Loucy (cell line): ENCODE measurements around the gene SOX13.
A peak's percentile ranks its signal among the peaks of the same experiment; 100 is the strongest.

Experiments used
- H2AFZ ChIP-seq: fragments of 200-600 bp; sonication (generic); 2 replicates; pipeline ENCODE4 v1.6.0; 2016; ENCODE audit warnings: antibody characterized with exemption, mild to moderate bottlenecking, low read length, moderate library complexity
- H3F3A ChIP-seq: fragments of 200-600 bp; 2 replicates; pipeline ENCODE4 v1.6.0; 2016; ENCODE audit warnings: antibody characterized with exemption, low read depth, mild to moderate bottlenecking
- H3K27me3 ChIP-seq: fragments of 200-600 bp; sonication (generic); 2 replicates; pipeline ENCODE4 v1.6.1; 2014; ENCODE audit warnings: low read length, mild to moderate bottlenecking; ENCODE audit not compliant: insufficient read depth, poor library complexity, severe bottlenecking
- H3K36me3 ChIP-seq: fragments of 200-600 bp; sonication (generic); 2 replicates; pipeline ENCODE4 v1.6.1; 2016; ENCODE audit warnings: low read length; ENCODE audit not compliant: insufficient read depth
- H3K4me1 ChIP-seq: fragments of 200-600 bp; sonication (generic); 2 replicates; pipeline ENCODE4 v1.5.1; 2014; ENCODE audit warnings: low read length, mild to moderate bottlenecking; ENCODE audit not compliant: insufficient read depth, poor library complexity, severe bottlenecking
- H3K4me2 ChIP-seq: fragments of 200-600 bp; sonication (generic); 2 replicates; pipeline ENCODE4 v1.6.0; 2014; ENCODE audit warnings: antibody characterized with exemption, low read length, low read depth, mild to moderate bottlenecking; ENCODE audit not compliant: poor library complexity, severe bottlenecking
- H3K4me3 ChIP-seq: fragments of 200-600 bp; sonication (generic); 2 replicates; pipeline ENCODE4 v1.5.1; 2014; ENCODE audit warnings: low read length, mild to moderate bottlenecking, mixed read lengths; ENCODE audit not compliant: poor library complexity, severe bottlenecking
- H3K79me2 ChIP-seq: fragments of 200-600 bp; sonication (generic); 2 replicates; pipeline ENCODE4 v1.6.1; 2014; ENCODE audit warnings: low read length; ENCODE audit not compliant: insufficient read depth
- H3K9ac ChIP-seq: fragments of 200-600 bp; sonication (generic); 2 replicates; pipeline ENCODE4 v1.6.0; 2014; ENCODE audit warnings: mild to moderate bottlenecking, low read depth, low read length, moderate library complexity; ENCODE audit not compliant: poor library complexity, severe bottlenecking
- H3K9me2 ChIP-seq: fragments of 200-600 bp; sonication (generic); replicated peaks from 2 replicates; pipeline ENCODE4 v1.6.1; 2016; ENCODE audit warnings: low read depth, low read length, mixed read lengths
- H3K9me3 ChIP-seq: fragments of 200-600 bp; sonication (generic); 2 replicates; pipeline ENCODE4 v1.6.1; 2014; ENCODE audit warnings: mild to moderate bottlenecking, antibody characterized with exemption, low read length, low read depth; ENCODE audit not compliant: insufficient read depth
- H4K20me1 ChIP-seq: fragments of 200-600 bp; sonication (generic); 2 replicates; pipeline ENCODE4 v1.6.0; 2014; ENCODE audit warnings: antibody characterized with exemption, low read length, mild to moderate bottlenecking; ENCODE audit not compliant: insufficient read depth, poor library complexity, severe bottlenecking
- CTCF ChIP-seq: fragments of 200-600 bp; sonication (generic); conservative IDR thresholded peaks from 2 replicates; pipeline ENCODE4 v1.5.1; 2014; ENCODE audit warnings: mild to moderate bottlenecking, antibody characterized with exemption, low read length
- EZH2phosphoT487 ChIP-seq: fragments of 200-600 bp; IDR thresholded peaks from 2 replicates; pipeline ENCODE4 v1.6.1; 2018; ENCODE audit warnings: antibody characterized with exemption, mild to moderate bottlenecking, moderate library complexity, borderline replicate concordance

The SOX13 gene

GRCh38 chr1:204093421-204093717 lies 20.5 kb downstream of the SOX13 start:
- Histone ChIP-seq H3F3A (no peaks in the 10 kb centered on the region), H3K4me2 (peak overlapping the region; percentile 9), H3K4me3 (no peak overlapping the region), H3K36me3 (no peaks in the 10 kb centered on the region), H3K9ac (no peak overlapping the region), H4K20me1 (no peaks in the 10 kb centered on the region), H3K4me1 (peaks cover 38% of the 10 kb centered on the region), H3K27me3 (no peaks in the 10 kb centered on the region), H2AFZ (no peak overlapping the region), H3K79me2 (no peaks in the 10 kb centered on the region), H3K9me2 (no peaks in the 10 kb centered on the region), H3K9me3 (no peaks in the 10 kb centered on the region)
- TF ChIP-seq EZH2phosphoT487: no peak
- no peak for TF ChIP-seq CTCF

- Histone ChIP-seq H3K36me3 (no peaks in the 10 kb centered on the region), H2AFZ (no peak overlapping the region), H3K4me2 (peak overlapping the region; percentile 9), H3K9me3 (no peaks in the 10 kb centered on the region), H3K79me2 (no peaks in the 10 kb centered on the region), H3K4me1 (peaks cover 34% of the 10 kb centered on the region), H3F3A (no peaks in the 10 kb centered on the region), H3K27me3 (no peaks in the 10 kb centered on the region), H3K9me2 (no peaks in the 10 kb centered on the region), H3K9ac (no peak overlapping the region), H3K4me3 (no peak overlapping the region), H4K20me1 (no peaks in the 10 kb centered on the region)
- no peak for TF ChIP-seq EZH2phosphoT487
- no peak for TF ChIP-seq CTCF
Measured at GRCh38 chr1:204093781-204094180, 20.9 kb downstream of the SOX13 start.

GRCh38 chr1:204094313-204094729 lies 21.4 kb downstream of the SOX13 start:
- H3K4me1 ChIP-seq: peaks cover 32% of the 10 kb centered on the region
- H3K4me2 ChIP-seq: no peak overlapping the region
- no peaks in the 10 kb centered on the region for H3K27me3 ChIP-seq

More at GRCh38 chr1:204094313-204094729, 21.4 kb downstream of the SOX13 start:
- Histone ChIP-seq H3K9ac (no peak overlapping the region), H3K79me2 (no peaks in the 10 kb centered on the region), H2AFZ (no peak overlapping the region), H3K4me3 (no peak overlapping the region), H3K36me3 (no peaks in the 10 kb centered on the region), H3K9me3 (no peaks in the 10 kb centered on the region), H3K9me2 (no peaks in the 10 kb centered on the region), H4K20me1 (no peaks in the 10 kb centered on the region), H3F3A (no peaks in the 10 kb centered on the region)
- no peak for TF ChIP-seq EZH2phosphoT487
- TF ChIP-seq CTCF: no peak
